ENCODE measurements around the gene PRPF6. TPM values are rescaled to one million over a fixed set of nuclear protein-coding genes. Genes with fewer than 3 reads are reported as not detected.

PRPF6 gene
- total and polyA plus RNA-seq, 2 of the 13 experiments (the other 11 are each of a cell fraction or from before 2014, with no cell fraction given), result 63.7 to 101 TPM

- no peak for TF ChIP-seq ZBTB1 (CRISPR knock-in tag; IDR thresholded peaks at IDR 0.05; ENCODE audit: borderline replicate concordance)
- TF ChIP-seq ZKSCAN5 (CRISPR knock-in tag; IDR thresholded peaks at IDR 0.05), result no peak
- no peak for TF ChIP-seq HHEX (CRISPR knock-in tag; IDR thresholded peaks at IDR 0.05)
- no peak for TF ChIP-seq DPF2 (CRISPR knock-in tag; IDR thresholded peaks at IDR 0.05; ENCODE audit: borderline replicate concordance, low read depth)
- TF ChIP-seq, protein P1, sequence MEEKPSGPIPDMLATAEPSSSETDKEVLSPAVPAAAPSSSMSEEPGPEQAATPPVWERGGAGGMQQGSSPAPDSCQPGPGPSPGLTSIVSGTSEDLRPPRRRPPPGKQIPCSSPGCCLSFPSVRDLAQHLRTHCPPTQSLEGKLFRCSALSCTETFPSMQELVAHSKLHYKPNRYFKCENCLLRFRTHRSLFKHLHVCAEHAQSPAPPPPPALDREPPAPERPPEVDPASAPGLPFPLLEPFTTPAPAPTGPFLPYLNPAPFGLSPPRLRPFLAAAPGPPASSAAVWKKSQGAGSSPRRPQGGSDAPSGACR (CRISPR knock-in tag; IDR thresholded peaks at IDR 0.05), result no peak
- no peak for TF ChIP-seq FOXC1 (CRISPR knock-in tag; IDR thresholded peaks at IDR 0.05; ENCODE audit: borderline replicate concordance)
- no peak for TF ChIP-seq ZNF232 (CRISPR knock-in tag; IDR thresholded peaks at IDR 0.05; ENCODE audit: borderline replicate concordance)
- no peak for TF ChIP-seq ZFP1 (CRISPR knock-in tag; IDR thresholded peaks at IDR 0.05)
- TF ChIP-seq HOXA3 (CRISPR knock-in tag; IDR thresholded peaks at IDR 0.05), result no peak
- no peak for TF ChIP-seq ZBTB33 (CRISPR knock-in tag; IDR thresholded peaks at IDR 0.05)
- no peak for TF ChIP-seq ZNF205 (CRISPR knock-in tag; IDR thresholded peaks at IDR 0.05)
- TF ChIP-seq NR2F2 (IDR thresholded peaks at IDR 0.05; ENCODE audit: borderline replicate concordance, low read depth), result no peak
- TF ChIP-seq MEF2D (CRISPR knock-in tag; IDR thresholded peaks at IDR 0.05), result no peak
- TF ChIP-seq ZNF460 (CRISPR knock-in tag; IDR thresholded peaks at IDR 0.05; ENCODE audit: borderline replicate concordance), result no peak
- no peak for TF ChIP-seq ZSCAN5A (CRISPR knock-in tag; IDR thresholded peaks at IDR 0.05; ENCODE audit: borderline replicate concordance)
- TF ChIP-seq, protein P2, sequence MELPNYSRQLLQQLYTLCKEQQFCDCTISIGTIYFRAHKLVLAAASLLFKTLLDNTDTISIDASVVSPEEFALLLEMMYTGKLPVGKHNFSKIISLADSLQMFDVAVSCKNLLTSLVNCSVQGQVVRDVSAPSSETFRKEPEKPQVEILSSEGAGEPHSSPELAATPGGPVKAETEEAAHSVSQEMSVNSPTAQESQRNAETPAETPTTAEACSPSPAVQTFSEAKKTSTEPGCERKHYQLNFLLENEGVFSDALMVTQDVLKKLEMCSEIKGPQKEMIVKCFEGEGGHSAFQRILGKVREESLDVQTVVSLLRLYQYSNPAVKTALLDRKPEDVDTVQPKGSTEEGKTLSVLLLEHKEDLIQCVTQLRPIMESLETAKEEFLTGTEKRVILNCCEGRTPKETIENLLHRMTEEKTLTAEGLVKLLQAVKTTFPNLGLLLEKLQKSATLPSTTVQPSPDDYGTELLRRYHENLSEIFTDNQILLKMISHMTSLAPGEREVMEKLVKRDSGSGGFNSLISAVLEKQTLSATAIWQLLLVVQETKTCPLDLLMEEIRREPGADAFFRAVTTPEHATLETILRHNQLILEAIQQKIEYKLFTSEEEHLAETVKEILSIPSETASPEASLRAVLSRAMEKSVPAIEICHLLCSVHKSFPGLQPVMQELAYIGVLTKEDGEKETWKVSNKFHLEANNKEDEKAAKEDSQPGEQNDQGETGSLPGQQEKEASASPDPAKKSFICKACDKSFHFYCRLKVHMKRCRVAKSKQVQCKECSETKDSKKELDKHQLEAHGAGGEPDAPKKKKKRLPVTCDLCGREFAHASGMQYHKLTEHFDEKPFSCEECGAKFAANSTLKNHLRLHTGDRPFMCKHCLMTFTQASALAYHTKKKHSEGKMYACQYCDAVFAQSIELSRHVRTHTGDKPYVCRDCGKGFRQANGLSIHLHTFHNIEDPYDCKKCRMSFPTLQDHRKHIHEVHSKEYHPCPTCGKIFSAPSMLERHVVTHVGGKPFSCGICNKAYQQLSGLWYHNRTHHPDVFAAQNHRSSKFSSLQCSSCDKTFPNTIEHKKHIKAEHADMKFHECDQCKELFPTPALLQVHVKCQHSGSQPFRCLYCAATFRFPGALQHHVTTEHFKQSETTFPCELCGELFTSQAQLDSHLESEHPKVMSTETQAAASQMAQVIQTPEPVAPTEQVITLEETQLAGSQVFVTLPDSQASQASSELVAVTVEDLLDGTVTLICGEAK (IDR thresholded peaks at IDR 0.05), result no peak
- TF ChIP-seq, protein P2 (CRISPR knock-in tag; IDR thresholded peaks at IDR 0.05), result no peak
Measured at GRCh38 chr20:64077541-64077875, 96.6 kb downstream of the PRPF6 start (continued).

Data from HepG2 (cell line).